ENCODE data around the gene RD3L.

DNA sequence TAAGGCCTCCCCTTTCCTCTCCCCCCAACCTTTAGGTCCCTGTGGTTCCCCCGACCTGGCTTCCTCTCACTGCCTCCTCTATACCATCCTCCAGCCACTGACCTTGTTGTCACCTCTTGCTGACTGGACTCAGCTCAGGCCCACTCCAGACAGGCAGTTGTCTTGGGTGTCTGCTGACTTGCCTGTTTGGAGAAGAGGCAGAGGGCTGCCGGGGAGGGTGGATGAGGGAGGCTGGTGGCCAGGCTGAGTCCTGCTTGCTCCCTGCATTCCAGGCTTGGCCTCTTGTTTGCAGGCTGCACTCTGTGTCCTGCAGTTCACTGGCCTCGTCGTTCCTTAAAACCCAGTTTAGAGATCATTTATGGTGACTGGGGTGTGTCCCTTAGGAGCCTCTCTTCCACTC lies 31.0 kb upstream of the RD3L start:
- TF ChIP-seq, protein P1, sequence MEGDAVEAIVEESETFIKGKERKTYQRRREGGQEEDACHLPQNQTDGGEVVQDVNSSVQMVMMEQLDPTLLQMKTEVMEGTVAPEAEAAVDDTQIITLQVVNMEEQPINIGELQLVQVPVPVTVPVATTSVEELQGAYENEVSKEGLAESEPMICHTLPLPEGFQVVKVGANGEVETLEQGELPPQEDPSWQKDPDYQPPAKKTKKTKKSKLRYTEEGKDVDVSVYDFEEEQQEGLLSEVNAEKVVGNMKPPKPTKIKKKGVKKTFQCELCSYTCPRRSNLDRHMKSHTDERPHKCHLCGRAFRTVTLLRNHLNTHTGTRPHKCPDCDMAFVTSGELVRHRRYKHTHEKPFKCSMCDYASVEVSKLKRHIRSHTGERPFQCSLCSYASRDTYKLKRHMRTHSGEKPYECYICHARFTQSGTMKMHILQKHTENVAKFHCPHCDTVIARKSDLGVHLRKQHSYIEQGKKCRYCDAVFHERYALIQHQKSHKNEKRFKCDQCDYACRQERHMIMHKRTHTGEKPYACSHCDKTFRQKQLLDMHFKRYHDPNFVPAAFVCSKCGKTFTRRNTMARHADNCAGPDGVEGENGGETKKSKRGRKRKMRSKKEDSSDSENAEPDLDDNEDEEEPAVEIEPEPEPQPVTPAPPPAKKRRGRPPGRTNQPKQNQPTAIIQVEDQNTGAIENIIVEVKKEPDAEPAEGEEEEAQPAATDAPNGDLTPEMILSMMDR (IDR thresholded peaks at IDR 0.05), result no peak
- no peak for TF ChIP-seq POLR2A (IDR thresholded peaks at IDR 0.05)

Data from heart left ventricle (tissue), 13 donors.